GM12878 (cell line): ENCODE data around the gene GNPDA2. TPM values are rescaled to one million over a fixed set of nuclear protein-coding genes. Genes with fewer than 3 reads are reported as not detected.

ENCODE experiments used
- ATF3 ChIP-seq: IDR thresholded peaks from 2 replicates; pipeline ENCODE4 v1.6.1; 2011; ENCODE audit warnings: low read depth, mild to moderate bottlenecking, low read length, moderate library complexity, borderline replicate concordance; ENCODE audit errors: extremely low read depth
- BHLHE40 ChIP-seq, 2 experiments: fragments of 450-650 bp in 1 of 2; IDR thresholded peaks; 2 replicates each; pipeline ENCODE4 v1.6.1; 2011 to 2017; ENCODE audit warnings: low read depth in 2 of 2, borderline replicate concordance in 1 of 2, improper control_type of control experiment in 1 of 2, low read length in 1 of 2, mild to moderate bottlenecking in 1 of 2
- BMI1 ChIP-seq: fragments of 450-650 bp; IDR thresholded peaks from 2 replicates; pipeline ENCODE4 v1.6.1; 2016; ENCODE audit warnings: mild to moderate bottlenecking, moderate library complexity, borderline replicate concordance
- CUX1 ChIP-seq: IDR thresholded peaks from 2 replicates; pipeline ENCODE4 v1.6.1; 2012; ENCODE audit warnings: improper control_type of control experiment, low read depth, low read length; ENCODE audit not compliant: insufficient replicate concordance
- HSF1 ChIP-seq: fragments of 150-350 bp; IDR thresholded peaks from 2 replicates; pipeline ENCODE4 v1.6.1; 2014; ENCODE audit warnings: mild to moderate bottlenecking, low read depth, low read length
- IKZF2 ChIP-seq, 2 experiments: fragments of 450-650 bp; IDR thresholded peaks; 2 replicates each; pipeline ENCODE4 v1.6.1; 2017; ENCODE audit warnings: mild to moderate bottlenecking in 2 of 2, moderate library complexity in 2 of 2
- KLF5 ChIP-seq: fragments of 450-650 bp; IDR thresholded peaks from 2 replicates; pipeline ENCODE4 v1.6.1; 2014; ENCODE audit warnings: mild to moderate bottlenecking; ENCODE audit not compliant: partially characterized antibody
- POLR2AphosphoS2 ChIP-seq: IDR thresholded peaks from 2 replicates; pipeline ENCODE4 v1.6.1; 2011; ENCODE audit warnings: low read depth, mild to moderate bottlenecking, low read length, improper control_type of control experiment, moderate library complexity
- TCF3 ChIP-seq: IDR thresholded peaks from 2 replicates; pipeline ENCODE4 v1.6.1; 2012; ENCODE audit warnings: low read depth, mild to moderate bottlenecking, low read length, borderline replicate concordance; ENCODE audit not compliant: insufficient read depth
- USF1 ChIP-seq: IDR thresholded peaks from 2 replicates; pipeline ENCODE4 v1.6.1; 2011; ENCODE audit warnings: borderline replicate concordance, low read depth, mild to moderate bottlenecking, moderate library complexity, mixed read lengths, low read length; ENCODE audit not compliant: insufficient read depth; ENCODE audit errors: extremely low read length
- ZNF384 ChIP-seq: IDR thresholded peaks from 2 replicates; pipeline ENCODE4 v1.6.1; 2012; ENCODE audit warnings: low read depth, mild to moderate bottlenecking, low read length, improper control_type of control experiment, borderline replicate concordance
- ZZZ3 ChIP-seq: IDR thresholded peaks from 2 replicates; pipeline ENCODE4 v1.6.1; 2011; ENCODE audit warnings: low read depth; ENCODE audit not compliant: control insufficient read depth, insufficient read length
- polyA plus RNA-seq, 11 experiments: library from polyadenylated mRNA; depleted of rRNA in 4 of 11; unstranded in 6 of 11; stranded (reverse) in 5 of 11; fragments of >200 nt; fragmentation: Nextera tagmentation in 4 of 11; fragmentation: Illumina TruSeq in 1 of 11; extraction: Ambion mirVana in 4 of 11; extraction: Trizol in 1 of 11; gene quantifications; 1 replicate in 1 of 11; 2 replicates in 10 of 11; pipeline versions ENCODE4 v1.2.1 to v1.2.3, GENCODE V29; 2011 to 2016; ENCODE audit warnings: inconsistent platforms in 2 of 11, missing spikeins in 2 of 11, low read depth in 1 of 11
- total RNA-seq, 4 experiments: library from RNA; depleted of rRNA in 3 of 4; stranded (reverse); fragments of >200 nt in 3 of 4; fragmentation: Illumina TruSeq in 1 of 4; extraction: Trizol in 1 of 4; gene quantifications; 2 replicates each; pipeline versions ENCODE4 v1.2.1 to v1.2.3, GENCODE V29; 2013 to 2021
- TF ChIP-seq, protein P1 (sequence below): fragments of 450-650 bp; IDR thresholded peaks from 2 replicates; pipeline ENCODE4 v1.6.1; 2016; ENCODE audit warnings: mild to moderate bottlenecking

The GNPDA2 gene
- total and polyA plus RNA-seq, 10 of the 15 experiments (the other 5 are each of a cell fraction or from before 2014, with no cell fraction given) = 16.7 to 45.8 (median 23.8) TPM

DNA sequence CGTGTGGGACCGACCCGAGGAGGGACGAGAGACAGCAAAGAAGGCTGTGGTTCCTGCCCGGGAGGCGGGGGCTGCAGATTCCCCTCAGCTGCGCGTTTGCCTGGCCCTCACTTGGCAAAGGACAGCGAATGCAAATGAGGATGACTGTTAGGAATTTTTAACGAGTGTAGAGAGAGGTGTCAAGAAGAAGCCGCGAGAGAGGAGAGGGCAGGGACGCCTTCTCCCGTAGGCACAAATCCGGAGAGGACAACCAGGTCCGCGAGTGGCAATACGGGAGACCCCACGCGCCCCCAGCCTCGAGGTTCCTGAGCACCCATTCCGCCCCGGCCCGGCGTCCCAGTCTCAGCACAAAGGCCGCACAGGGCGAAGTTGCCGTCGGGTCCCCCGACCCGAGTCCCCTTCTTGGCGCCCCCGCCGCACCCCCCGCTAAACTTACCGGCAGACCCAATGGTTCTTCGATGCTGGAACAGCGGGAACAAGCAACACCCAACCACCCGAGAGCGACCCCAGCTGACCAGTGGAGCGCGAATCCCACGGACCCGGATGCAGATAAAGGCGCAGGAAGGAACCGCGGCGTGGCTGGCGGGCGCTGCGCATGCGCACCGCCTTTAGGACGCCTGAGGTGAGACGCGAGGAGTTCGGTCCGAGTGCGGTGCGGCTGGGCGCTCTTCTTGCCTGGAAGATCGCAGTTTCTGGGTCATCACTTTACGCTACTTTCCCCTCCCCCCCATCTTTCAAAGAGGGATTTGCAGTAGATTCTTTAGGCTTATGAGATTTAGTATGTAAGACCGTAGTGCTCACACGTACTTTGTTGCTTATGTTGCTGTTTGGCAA, at the start of gene GNPDA2 (continued):
- TF ChIP-seq ZZZ3 (no peak), ZNF384 (no peak), POLR2AphosphoS2 (peak; percentile 63; the same call in 1 of the 2 replicates), USF1 (peak; percentile 13), IKZF2 (IDR thresholded peaks at IDR 0.05) (0 out of 4 replicates have a peak, but pooled peaks of 1 of the 2 experiments have one; percentile 24), TCF3 (no peak), KLF5 (no peak), ATF3 (no peak), BHLHE40 (IDR thresholded peaks at IDR 0.05; ENCODE audit: borderline replicate concordance in 1 of 2, low read depth in 2 of 2, low read length in 1 of 2) (no peak; a peak in 1 of 4 replicates), CUX1 (no peak), BMI1 (no peak), HSF1 (no peak)
- TF ChIP-seq, protein P1, sequence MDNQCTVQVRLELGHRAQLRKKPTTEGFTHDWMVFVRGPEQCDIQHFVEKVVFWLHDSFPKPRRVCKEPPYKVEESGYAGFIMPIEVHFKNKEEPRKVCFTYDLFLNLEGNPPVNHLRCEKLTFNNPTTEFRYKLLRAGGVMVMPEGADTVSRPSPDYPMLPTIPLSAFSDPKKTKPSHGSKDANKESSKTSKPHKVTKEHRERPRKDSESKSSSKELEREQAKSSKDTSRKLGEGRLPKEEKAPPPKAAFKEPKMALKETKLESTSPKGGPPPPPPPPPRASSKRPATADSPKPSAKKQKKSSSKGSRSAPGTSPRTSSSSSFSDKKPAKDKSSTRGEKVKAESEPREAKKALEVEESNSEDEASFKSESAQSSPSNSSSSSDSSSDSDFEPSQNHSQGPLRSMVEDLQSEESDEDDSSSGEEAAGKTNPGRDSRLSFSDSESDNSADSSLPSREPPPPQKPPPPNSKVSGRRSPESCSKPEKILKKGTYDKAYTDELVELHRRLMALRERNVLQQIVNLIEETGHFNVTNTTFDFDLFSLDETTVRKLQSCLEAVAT = no peak; the same call in 1 of the 2 replicates
